ENCODE measurements around the gene S100A13.

- TF ChIP-seq CTCF (IDR thresholded peaks at IDR 0.05) (no peak), POLR2A (IDR thresholded peaks at IDR 0.05) (no peak)
Measured at GRCh38 chr1:153635872-153636271, 8.6 kb upstream of the S100A13 start.

Measured in esophagus squamous epithelium (tissue), 4 donors.